Stimulated activated naive CD8-positive, alpha-beta T cell treated with anti-CD3 and anti-CD28 coated beads, Interleukin-15, Interleukin-2, amounts not matched to agents 100 U/mL and 50 U/mL, for 24 hours (primary cell): ENCODE results near the gene DBT.
A peak's percentile ranks its signal among the peaks of the same experiment; 100 is the strongest.
"Not testable (repeated sequence)": the region's sequence is repeated elsewhere in the genome, so short reads cannot be mapped to it uniquely, and the experiment has no call there.

Experiments
- ATAC-seq: fragments of 150-1000 bp; cut with Tn5 transposase; one replicate; pipeline ENCODE4 v1.10.0; 2021
- DNase-seq: peaks from one replicate; pipeline ENCODE4 v3.0.0; 2021

The DBT gene

GRCh38 chr1:100250807-100251206, 1.2 kb upstream of the DBT start:
- no peak for ATAC-seq
- no peak for DNase-seq

GRCh38 chr1:100250264-100250663, 630 bp upstream of the DBT start:
- DNase-seq = no peak
- no peak for ATAC-seq

GRCh38 chr1:100249155-100249536, 488 bp downstream of the DBT start:
- no peak for DNase-seq
- no peak for ATAC-seq

GRCh38 chr1:100246738-100247137, 2.9 kb downstream of the DBT start:
- DNase-seq = no peak
- no peak for ATAC-seq

- ATAC-seq (no peak), DNase-seq (no peak)
These were observed 9.0 kb downstream of the DBT start for GRCh38 chr1:100240631-100241030.

GRCh38 chr1:100239961-100240360, 9.7 kb downstream of the DBT start:
- ATAC-seq (no peak), DNase-seq (no peak)

- no peak for ATAC-seq
- no peak for DNase-seq
These were observed 12.5 kb downstream of the DBT start for GRCh38 chr1:100237091-100237490.

GRCh38 chr1:100234432-100234831, 15.2 kb downstream of the DBT start:
- ATAC-seq (no peak), DNase-seq (no peak)

- ATAC-seq, DNase-seq: not testable (repeated sequence)
These were observed 16.1 kb downstream of the DBT start for GRCh38 chr1:100233566-100233965.

GRCh38 chr1:100232156-100232555, 17.5 kb downstream of the DBT start:
- DNase-seq (no peak), ATAC-seq (no peak)

GRCh38 chr1:100231721-100232120, 17.9 kb downstream of the DBT start:
- DNase-seq (no peak), ATAC-seq (no peak)

GRCh38 chr1:100230765-100231164, 18.9 kb downstream of the DBT start:
- ATAC-seq = peak; percentile 78
- DNase-seq = no peak

GRCh38 chr1:100229681-100230443, 19.8 kb downstream of the DBT start:
- ATAC-seq = no peak
- no peak for DNase-seq

- DNase-seq (no peak), ATAC-seq (no peak)
These were observed 27.2 kb downstream of the DBT start for GRCh38 chr1:100222428-100222827.

- peak; percentile 23 for ATAC-seq
- DNase-seq = no peak
These were observed 29.8 kb downstream of the DBT start for GRCh38 chr1:100219883-100220282.

GRCh38 chr1:100219457-100219856, 30.2 kb downstream of the DBT start:
- DNase-seq = no peak
- no peak for ATAC-seq

GRCh38 chr1:100217834-100218233, 31.8 kb downstream of the DBT start:
- ATAC-seq = no peak
- no peak for DNase-seq

GRCh38 chr1:100215101-100215500, 34.5 kb downstream of the DBT start:
- ATAC-seq = no peak
- no peak for DNase-seq

GRCh38 chr1:100213141-100213540, 36.5 kb downstream of the DBT start:
- DNase-seq (no peak), ATAC-seq (no peak)

- ATAC-seq (no peak), DNase-seq (no peak)
These were observed 43.3 kb downstream of the DBT start for GRCh38 chr1:100206301-100206700.

GRCh38 chr1:100205593-100205992, 44.0 kb downstream of the DBT start:
- ATAC-seq, DNase-seq: not testable (repeated sequence)

- not testable (repeated sequence) for ATAC-seq, DNase-seq
These were observed 44.5 kb downstream of the DBT start for GRCh38 chr1:100205103-100205502.

GRCh38 chr1:100202703-100203102, 46.9 kb downstream of the DBT start:
- ATAC-seq, DNase-seq: not testable (repeated sequence)

- not testable (repeated sequence) for ATAC-seq, DNase-seq
These were observed 49.6 kb downstream of the DBT start for GRCh38 chr1:100200060-100200459.
